ENCODE measurements around the gene RAB1B. TPM values are rescaled to one million over a fixed set of nuclear protein-coding genes. Genes with fewer than 3 reads are reported as not detected.

Gene RAB1B
- total RNA-seq, 1 experiment from 2014 or later: 148 TPM

GRCh38 chr11:66262191-66262590 lies 6.2 kb upstream of the RAB1B start (continued):
- TF ChIP-seq, protein P1, sequence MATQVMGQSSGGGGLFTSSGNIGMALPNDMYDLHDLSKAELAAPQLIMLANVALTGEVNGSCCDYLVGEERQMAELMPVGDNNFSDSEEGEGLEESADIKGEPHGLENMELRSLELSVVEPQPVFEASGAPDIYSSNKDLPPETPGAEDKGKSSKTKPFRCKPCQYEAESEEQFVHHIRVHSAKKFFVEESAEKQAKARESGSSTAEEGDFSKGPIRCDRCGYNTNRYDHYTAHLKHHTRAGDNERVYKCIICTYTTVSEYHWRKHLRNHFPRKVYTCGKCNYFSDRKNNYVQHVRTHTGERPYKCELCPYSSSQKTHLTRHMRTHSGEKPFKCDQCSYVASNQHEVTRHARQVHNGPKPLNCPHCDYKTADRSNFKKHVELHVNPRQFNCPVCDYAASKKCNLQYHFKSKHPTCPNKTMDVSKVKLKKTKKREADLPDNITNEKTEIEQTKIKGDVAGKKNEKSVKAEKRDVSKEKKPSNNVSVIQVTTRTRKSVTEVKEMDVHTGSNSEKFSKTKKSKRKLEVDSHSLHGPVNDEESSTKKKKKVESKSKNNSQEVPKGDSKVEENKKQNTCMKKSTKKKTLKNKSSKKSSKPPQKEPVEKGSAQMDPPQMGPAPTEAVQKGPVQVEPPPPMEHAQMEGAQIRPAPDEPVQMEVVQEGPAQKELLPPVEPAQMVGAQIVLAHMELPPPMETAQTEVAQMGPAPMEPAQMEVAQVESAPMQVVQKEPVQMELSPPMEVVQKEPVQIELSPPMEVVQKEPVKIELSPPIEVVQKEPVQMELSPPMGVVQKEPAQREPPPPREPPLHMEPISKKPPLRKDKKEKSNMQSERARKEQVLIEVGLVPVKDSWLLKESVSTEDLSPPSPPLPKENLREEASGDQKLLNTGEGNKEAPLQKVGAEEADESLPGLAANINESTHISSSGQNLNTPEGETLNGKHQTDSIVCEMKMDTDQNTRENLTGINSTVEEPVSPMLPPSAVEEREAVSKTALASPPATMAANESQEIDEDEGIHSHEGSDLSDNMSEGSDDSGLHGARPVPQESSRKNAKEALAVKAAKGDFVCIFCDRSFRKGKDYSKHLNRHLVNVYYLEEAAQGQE (IDR thresholded peaks at IDR 0.05; ENCODE audit: low read depth): no peak
- no peak for TF ChIP-seq SIN3A (IDR thresholded peaks at IDR 0.05; ENCODE audit: low read depth)
- no peak for TF ChIP-seq EGR1 (IDR thresholded peaks at IDR 0.05; ENCODE audit: low read depth)
- no peak for TF ChIP-seq CTCF (IDR thresholded peaks at IDR 0.05 in 2 of 3, conservative IDR thresholded peaks at IDR 0.05 in 1 of 3; ENCODE audit: borderline replicate concordance in 1 of 3, insufficient read depth in 1 of 3, low read depth in 2 of 3, low read length in 2 of 3)
- no peak for TF ChIP-seq EZH2 (IDR thresholded peaks at IDR 0.05)
- TF ChIP-seq FOSL1 (IDR thresholded peaks at IDR 0.05; ENCODE audit: low read depth): no peak
- TF ChIP-seq ELF1 (IDR thresholded peaks at IDR 0.05; ENCODE audit: borderline replicate concordance, low read depth): no peak

- RAD21 ChIA-PET (ENCODE audit: low non-redundant PET in 1 of 2, low total read pairs in 2 of 2, uncharacterized antibody in 2 of 2, unreplicated experiment in 2 of 2): no interaction called here
- TF ChIP-seq, protein P2, sequence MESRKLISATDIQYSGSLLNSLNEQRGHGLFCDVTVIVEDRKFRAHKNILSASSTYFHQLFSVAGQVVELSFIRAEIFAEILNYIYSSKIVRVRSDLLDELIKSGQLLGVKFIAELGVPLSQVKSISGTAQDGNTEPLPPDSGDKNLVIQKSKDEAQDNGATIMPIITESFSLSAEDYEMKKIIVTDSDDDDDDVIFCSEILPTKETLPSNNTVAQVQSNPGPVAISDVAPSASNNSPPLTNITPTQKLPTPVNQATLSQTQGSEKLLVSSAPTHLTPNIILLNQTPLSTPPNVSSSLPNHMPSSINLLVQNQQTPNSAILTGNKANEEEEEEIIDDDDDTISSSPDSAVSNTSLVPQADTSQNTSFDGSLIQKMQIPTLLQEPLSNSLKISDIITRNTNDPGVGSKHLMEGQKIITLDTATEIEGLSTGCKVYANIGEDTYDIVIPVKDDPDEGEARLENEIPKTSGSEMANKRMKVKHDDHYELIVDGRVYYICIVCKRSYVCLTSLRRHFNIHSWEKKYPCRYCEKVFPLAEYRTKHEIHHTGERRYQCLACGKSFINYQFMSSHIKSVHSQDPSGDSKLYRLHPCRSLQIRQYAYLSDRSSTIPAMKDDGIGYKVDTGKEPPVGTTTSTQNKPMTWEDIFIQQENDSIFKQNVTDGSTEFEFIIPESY (IDR thresholded peaks at IDR 0.05; ENCODE audit: extremely low read depth, insufficient replicate concordance, low read length): no peak
- TF ChIP-seq YY1 (IDR thresholded peaks at IDR 0.05; ENCODE audit: extremely low read depth, insufficient replicate concordance, low read depth, low read length) (no peak), RAD21 (IDR thresholded peaks at IDR 0.05; ENCODE audit: low read depth) (no peak), SRF (IDR thresholded peaks at IDR 0.05; ENCODE audit: low read depth) (no peak)
- Histone ChIP-seq H3K27ac (ENCODE audit: low read depth, low read length) (no peak overlapping the region), H3K79me2 (ENCODE audit: insufficient read depth, low read length) (peaks cover 20% of the 10 kb centered on the region; the same call in 1 of the 2 replicates), H3K9me3 (ENCODE audit: control insufficient read depth in 1 of 2, insufficient read depth in 1 of 2, low read depth in 1 of 2, low read length in 2 of 2) (no peaks in the 10 kb centered on the region), H3K4me3 (replicated peaks in 1 of 2; ENCODE audit: low read depth in 1 of 2, low read length in 2 of 2) (no peak overlapping the region), H3K4me2 (ENCODE audit: low read length) (no peak overlapping the region), H3K9me2 (ENCODE audit: insufficient read depth) (no peaks in the 10 kb centered on the region), H2AFZ (ENCODE audit: low read depth, low read length, poor library complexity, severe bottlenecking) (no peak overlapping the region), H3K27me3 (ENCODE audit: insufficient read depth, low read length) (no peaks in the 10 kb centered on the region), H3K36me3 (ENCODE audit: control insufficient read depth in 1 of 2, insufficient read depth in 2 of 2, low read length in 2 of 2) (peaks cover 6 to 12% of the 10 kb centered on the region in 2 experiments), H3K4me1 (ENCODE audit: control insufficient read depth in 1 of 2, insufficient read depth in 2 of 2, low read length in 2 of 2) (peaks cover 5 to 22% of the 10 kb centered on the region in 2 experiments), H4K20me1 (ENCODE audit: insufficient read depth) (no peaks in the 10 kb centered on the region), H3K9ac (ENCODE audit: low read length) (no peak overlapping the region)
- CTCF ChIA-PET: no interaction called here
- DNase-seq (ENCODE audit: low read depth, low spot score): no peak
- no TSS peak for BruUV-seq (replicated peaks)
- intact Hi-C loops (cut with micrococcal nuclease): no loop called here
- no peak for ATAC-seq
- POLR2A ChIA-PET: no interaction called here
These were observed 5.7 kb upstream of the RAB1B start for GRCh38 chr11:66262696-66263095.
